ENCODE measurements around the gene ADAM15.

The ADAM15 gene

GRCh38 chr1:155103325-155103724, 52.2 kb downstream of the ADAM15 start:
- H3K4me3 ChIP-seq (ENCODE audit: low read depth, low read length): no peak overlapping the region
- no peak for DNase-seq (ENCODE audit: low read depth)
- no peak for TF ChIP-seq CTCF (IDR thresholded peaks at IDR 0.05; ENCODE audit: control insufficient read depth, extremely low read depth, insufficient read depth)

DNA sequence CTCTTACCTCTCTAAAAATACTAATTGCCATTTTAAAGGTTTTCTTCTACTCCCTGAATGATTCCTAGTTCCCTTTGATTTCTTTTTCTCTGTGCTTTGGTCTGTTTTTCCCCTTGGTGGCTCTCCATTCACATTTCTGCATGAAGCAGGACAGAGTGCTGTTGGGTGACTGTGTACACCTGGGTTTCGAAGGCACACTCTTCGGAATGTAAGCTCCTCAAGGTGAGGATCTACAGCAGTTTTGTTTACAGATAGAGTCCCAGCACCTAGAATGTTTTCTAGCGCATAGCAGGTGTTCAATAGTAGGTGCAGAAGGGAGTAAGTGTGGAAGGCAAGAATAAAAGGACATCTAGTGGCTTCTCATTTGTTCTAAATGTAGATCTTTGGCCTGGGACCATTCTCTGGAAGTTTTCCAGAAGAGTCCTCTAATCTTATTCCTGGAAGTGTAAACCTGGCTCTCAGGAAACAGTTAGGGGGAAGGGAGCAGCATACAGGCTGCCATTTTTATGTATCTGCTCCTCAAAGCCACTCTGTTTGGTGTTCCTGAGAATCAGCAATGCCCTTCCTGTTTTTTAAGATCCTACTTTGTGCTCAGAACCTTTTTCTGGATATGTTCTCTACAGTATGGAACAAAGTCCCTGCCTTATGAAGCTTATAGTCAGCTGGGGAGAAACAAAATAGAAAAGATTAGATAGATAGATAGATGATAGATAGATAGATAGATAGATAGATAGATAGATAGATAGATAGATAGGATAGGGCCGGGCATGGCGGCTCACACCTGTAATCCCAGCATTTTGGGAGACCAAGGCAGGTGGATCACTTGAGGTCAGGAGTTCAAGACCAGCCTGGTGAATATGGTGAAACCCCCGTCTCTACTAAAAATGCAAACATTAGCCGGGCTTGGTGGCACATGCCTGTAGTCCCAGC, 53.8 kb downstream of the ADAM15 start:
- DNase-seq (ENCODE audit: low read depth): no peak
- TF ChIP-seq CTCF (IDR thresholded peaks at IDR 0.05; ENCODE audit: control insufficient read depth, extremely low read depth, insufficient read depth): no peak
- H3K4me3 ChIP-seq (ENCODE audit: low read depth, low read length): no peak overlapping the region

- no peak for DNase-seq (ENCODE audit: low read depth)
- H3K4me3 ChIP-seq (ENCODE audit: low read depth, low read length): no peak overlapping the region
- no peak for TF ChIP-seq CTCF (IDR thresholded peaks at IDR 0.05; ENCODE audit: control insufficient read depth, extremely low read depth, insufficient read depth)
Observed at GRCh38 chr1:155105604-155106011, 54.5 kb downstream of the ADAM15 start.

GRCh38 chr1:155106862-155107261, 55.7 kb downstream of the ADAM15 start:
- no peak for DNase-seq (ENCODE audit: low read depth)
- no peak for TF ChIP-seq CTCF (IDR thresholded peaks at IDR 0.05; ENCODE audit: control insufficient read depth, extremely low read depth, insufficient read depth)

GRCh38 chr1:155107309-155108264, 56.5 kb downstream of the ADAM15 start:
- no peak for DNase-seq (ENCODE audit: low read depth)
- TF ChIP-seq CTCF (IDR thresholded peaks at IDR 0.05; ENCODE audit: control insufficient read depth, extremely low read depth, insufficient read depth): no peak

More at GRCh38 chr1:155106862-155107261, 55.7 kb downstream of the ADAM15 start:
- H3K4me3 ChIP-seq (ENCODE audit: low read depth, low read length): no peak overlapping the region

DNA sequence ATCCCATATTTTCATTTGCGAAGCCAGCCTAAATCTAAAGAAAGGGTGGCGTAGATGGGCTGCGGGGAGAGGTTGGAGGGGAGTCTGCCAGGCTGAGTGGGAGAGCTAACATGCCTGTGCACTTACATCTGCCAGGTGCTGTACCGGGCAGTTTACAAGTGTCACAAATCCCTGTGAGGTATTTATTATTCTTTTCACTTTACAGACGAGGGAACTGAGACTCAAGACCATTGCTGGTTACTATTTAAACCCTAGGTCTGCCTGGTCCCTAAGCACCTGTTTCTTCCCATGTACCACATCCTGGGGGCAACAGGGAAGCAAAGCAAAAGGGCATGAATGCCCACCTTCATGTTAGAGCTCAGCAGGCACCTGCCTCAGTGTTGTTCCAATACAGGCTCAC, 57.2 kb downstream of the ADAM15 start:
- no peak for DNase-seq (ENCODE audit: low read depth)
- H3K4me3 ChIP-seq (ENCODE audit: low read depth, low read length): no peak overlapping the region
- no peak for TF ChIP-seq CTCF (IDR thresholded peaks at IDR 0.05; ENCODE audit: control insufficient read depth, extremely low read depth, insufficient read depth)

More at GRCh38 chr1:155107309-155108264, 56.5 kb downstream of the ADAM15 start:
- H3K4me3 ChIP-seq (ENCODE audit: low read depth, low read length): no peak overlapping the region
